ENCODE results near the gene SSC5D. TPM values are rescaled to one million over a fixed set of nuclear protein-coding genes. Genes with fewer than 3 reads are reported as not detected.

The SSC5D gene
- total RNA-seq, 2 donors from 2014 or later = 0.39 to 0.53 TPM

DNA sequence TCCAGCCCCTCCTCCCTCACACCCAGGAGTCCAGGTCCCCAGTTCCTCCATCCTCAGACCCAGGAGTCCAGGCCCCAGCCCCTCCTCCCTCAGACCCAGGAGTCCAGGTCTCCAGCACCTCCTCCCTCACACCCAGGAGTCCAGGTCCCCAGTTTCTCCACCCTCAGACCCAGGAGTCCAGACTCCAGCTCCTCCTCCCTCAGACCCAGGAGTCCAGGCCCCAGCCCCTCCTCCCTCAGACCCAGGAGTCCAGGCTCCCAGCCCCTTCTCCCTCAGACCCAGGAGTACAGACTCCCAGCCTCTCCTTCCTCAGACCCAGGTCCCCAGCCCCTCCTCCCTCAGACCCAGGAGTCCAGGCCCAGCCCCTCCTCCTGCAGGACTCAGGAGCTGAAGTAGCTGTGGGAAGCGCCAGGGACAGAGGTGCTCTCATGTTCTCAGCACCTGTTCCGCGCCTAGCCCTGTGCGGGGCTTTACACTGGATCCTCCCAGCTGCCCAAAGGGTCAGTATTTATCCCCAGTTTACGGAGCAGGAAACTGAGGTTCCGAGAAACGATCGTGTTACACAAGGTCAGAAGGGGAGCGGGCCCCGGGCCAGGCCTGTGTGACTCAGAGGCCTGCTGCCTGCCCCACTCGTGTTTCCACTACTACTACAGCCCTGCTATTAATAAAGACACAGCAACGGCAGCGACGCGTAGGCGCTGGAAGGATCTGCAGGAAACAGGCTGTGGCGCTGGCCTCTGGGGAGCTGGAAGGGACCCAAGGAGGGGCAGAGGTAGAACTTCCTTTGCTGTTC, 58.8 kb downstream of the SSC5D start:
- peak in 1 of 2 donors; percentile 20 for ATAC-seq
- DNase-seq (ENCODE audit: low spot score in 2 of 2) = no peak
- peaks cover 4% of the 10 kb centered on the region in 2 donors for H3K9me3 Mint-ChIP-seq
- peak overlapping the region; percentile 40 to 61 for H3K27ac Mint-ChIP-seq
- no peaks in the 10 kb centered on the region for H3K36me3 Mint-ChIP-seq

DNA sequence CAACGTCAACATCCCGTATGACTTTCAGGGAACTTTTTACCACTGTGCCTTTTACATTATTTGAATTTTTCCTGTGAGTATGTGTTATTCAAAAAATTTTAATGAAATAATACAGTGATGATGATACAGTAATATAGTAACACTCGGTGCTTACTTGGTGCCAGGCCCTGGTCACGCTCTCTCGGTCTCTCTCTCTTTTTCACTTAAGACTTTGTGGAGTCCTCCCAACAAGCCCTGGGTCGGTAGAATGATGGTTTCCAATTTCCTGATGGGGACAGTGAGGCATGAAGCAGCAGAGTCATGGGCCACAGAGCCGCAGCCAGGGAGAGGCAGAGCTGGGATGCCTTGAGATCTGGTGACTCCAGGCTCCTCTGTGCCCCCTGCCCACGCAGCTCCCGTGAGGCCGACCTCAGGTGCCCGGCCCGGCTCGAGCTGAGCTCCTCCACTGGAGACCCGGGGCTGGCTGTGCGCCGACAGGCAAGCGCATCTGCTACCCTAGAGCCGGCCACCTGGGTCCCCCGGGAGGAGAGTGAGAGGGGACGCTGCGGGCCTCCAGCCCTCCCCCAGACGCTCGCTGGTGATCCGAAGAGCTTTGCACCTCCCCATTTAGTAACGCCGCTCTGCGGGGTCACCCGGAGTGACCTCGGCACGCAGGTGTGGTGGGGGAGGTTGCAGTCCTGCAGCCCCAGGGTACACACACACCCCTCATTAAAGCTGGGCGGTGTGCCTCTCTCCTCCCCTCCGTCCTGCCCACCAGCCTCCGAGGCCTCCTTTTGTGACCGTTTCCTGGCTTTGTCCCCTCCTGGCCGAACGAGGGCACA, 61.5 kb downstream of the SSC5D start:
- no peaks in the 10 kb centered on the region for H3K36me3 Mint-ChIP-seq
- DNase-seq (ENCODE audit: low spot score in 2 of 2) (no peak), ATAC-seq (no peak)
- H3K9me3 Mint-ChIP-seq = no peaks in the 10 kb centered on the region
- no peak overlapping the region for H3K27ac Mint-ChIP-seq

DNA sequence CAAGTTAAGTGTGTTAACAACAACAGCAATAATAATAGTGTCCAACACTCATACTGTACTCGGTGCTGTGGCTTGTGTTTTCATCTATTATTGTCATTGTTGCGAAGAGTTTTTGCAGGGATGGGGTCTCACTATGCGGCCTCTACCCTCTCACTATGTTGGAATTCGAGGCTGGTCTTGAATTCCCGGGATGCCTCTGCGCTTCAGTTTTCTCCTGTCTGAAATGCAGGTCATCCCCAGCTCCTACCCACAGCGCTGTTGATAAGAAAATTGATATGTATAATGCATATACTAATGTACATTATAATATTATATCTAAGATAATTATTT, 62.0 kb downstream of the SSC5D start:
- Mint-ChIP-seq H3K36me3 (no peaks in the 10 kb centered on the region), H3K9me3 (no peaks in the 10 kb centered on the region), H3K27ac (no peak overlapping the region)
- DNase-seq (ENCODE audit: low spot score in 2 of 2) = no peak
- no peak for ATAC-seq

GRCh38 chr19:55552206-55552605, 64.0 kb downstream of the SSC5D start:
- H3K36me3 Mint-ChIP-seq = no peaks in the 10 kb centered on the region
- no peak for DNase-seq (ENCODE audit: low spot score in 2 of 2)
- H3K27ac Mint-ChIP-seq = no peak overlapping the region
- no peaks in the 10 kb centered on the region for H3K9me3 Mint-ChIP-seq
- ATAC-seq = no peak

- no peak for ATAC-seq
- H3K36me3 Mint-ChIP-seq = no peaks in the 10 kb centered on the region
- no peak overlapping the region for H3K27ac Mint-ChIP-seq
- no peaks in the 10 kb centered on the region for H3K9me3 Mint-ChIP-seq
- no peak for DNase-seq (ENCODE audit: low spot score in 2 of 2)
These were observed 64.4 kb downstream of the SSC5D start for GRCh38 chr19:55552620-55553019.

DNA sequence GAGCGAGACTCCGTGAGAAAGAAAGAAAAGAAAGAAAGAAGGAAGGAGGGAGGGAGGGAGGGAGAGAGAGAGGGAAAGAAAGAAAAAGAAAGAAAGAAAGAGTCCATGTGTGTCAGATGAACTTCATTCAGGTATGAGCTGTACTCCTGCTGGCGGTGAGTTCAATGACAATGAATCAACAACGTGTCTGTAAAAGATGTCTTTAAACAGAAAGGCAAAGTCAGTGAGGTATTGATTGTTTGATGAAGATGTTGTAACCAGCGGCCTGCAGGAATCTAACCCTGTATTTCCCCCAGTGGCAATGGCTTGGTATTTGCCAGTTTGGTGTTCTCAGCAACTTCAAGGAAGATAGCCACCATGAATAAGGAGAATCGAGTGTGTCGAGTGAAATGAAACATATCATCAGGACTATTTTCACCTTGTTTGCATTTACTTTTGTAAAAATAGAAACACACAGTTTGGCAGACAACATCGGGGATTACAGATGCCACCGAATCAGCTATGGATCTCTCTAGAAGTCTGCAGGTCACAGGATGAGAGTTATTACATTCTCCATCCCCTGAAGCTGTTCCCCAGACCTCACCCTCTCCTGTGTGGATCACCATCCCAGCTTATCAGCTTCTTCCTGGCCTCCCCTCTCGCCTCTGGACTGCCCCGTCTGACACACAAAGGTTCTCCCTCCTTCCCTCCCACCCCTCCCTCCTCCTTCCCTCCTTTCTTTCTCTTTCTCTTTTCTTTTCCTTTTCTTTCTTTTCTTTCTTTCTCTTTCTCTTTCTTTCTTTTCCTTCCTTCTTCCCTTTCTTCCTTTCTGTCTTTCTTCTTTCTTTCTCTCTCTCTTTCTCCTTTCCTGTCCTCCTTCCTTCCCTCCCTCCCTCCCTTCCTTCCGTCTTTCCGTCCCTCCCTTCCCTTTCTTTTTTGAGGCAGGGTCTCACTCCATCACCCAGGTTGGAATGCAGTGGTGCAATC, 65.3 kb downstream of the SSC5D start:
- DNase-seq (ENCODE audit: low spot score in 2 of 2) = no peak
- ATAC-seq = no peak
- Mint-ChIP-seq H3K9me3 (no peaks in the 10 kb centered on the region), H3K27ac (no peak overlapping the region), H3K36me3 (no peaks in the 10 kb centered on the region)

- Mint-ChIP-seq H3K9me3 (no peaks in the 10 kb centered on the region), H3K27ac (no peak overlapping the region), H3K36me3 (no peaks in the 10 kb centered on the region)
- ATAC-seq = no peak
- no peak for DNase-seq (ENCODE audit: low spot score in 2 of 2)
These were observed 66.1 kb downstream of the SSC5D start for GRCh38 chr19:55554302-55554701.

DNA sequence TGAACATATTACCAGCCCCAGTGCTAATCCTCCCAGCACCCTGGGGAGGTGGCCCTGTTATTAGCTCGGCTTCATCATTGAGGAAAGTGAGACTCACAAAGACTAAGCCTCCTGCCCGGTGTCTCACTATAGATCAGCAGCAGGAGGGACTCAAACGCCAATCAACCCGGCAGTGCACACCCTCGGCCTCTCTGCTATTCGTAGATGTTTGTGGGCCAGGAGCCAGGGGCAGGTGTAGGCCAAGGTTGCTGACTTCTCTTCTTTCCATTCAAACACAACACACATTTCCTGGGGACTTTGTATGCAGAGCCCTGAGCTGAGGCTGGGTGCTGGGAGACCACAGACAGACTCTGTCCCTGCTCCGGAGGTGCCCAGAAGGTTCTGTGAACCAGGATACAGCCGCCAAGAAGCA, 66.5 kb downstream of the SSC5D start:
- Mint-ChIP-seq H3K9me3 (no peaks in the 10 kb centered on the region), H3K36me3 (no peaks in the 10 kb centered on the region), H3K27ac (no peak overlapping the region)
- DNase-seq (ENCODE audit: low spot score in 2 of 2) (no peak), ATAC-seq (no peak)

DNA sequence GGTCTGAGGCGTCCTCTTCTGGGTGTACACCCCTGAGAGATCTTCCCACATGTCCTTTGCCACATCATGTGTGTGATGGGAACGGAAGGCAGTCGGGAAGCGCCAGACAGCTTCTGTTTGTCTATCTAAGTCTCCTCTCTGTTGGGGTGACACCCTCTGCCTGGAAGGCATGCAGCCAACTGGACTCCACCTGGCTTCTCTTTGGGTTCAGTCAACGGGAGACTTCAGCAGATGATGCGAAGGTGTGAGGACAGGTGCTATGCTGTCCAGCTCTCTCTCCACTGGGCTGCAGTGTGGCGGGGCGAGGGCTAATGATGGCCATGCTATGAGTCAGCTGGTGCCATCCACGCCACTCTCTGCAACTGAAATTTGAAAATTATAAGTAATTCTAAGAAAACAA, 71.4 kb downstream of the SSC5D start:
- Mint-ChIP-seq H3K27ac (no peak overlapping the region), H3K36me3 (no peaks in the 10 kb centered on the region), H3K9me3 (no peaks in the 10 kb centered on the region)
- ATAC-seq = no peak
- no peak for DNase-seq (ENCODE audit: low spot score in 2 of 2)

- no peak for ATAC-seq
- H3K9me3 Mint-ChIP-seq = no peaks in the 10 kb centered on the region
- no peaks in the 10 kb centered on the region for H3K36me3 Mint-ChIP-seq
- no peak overlapping the region for H3K27ac Mint-ChIP-seq
- DNase-seq (ENCODE audit: low spot score in 2 of 2) = no peak
These were observed 75.0 kb downstream of the SSC5D start for GRCh38 chr19:55563261-55563690.

GRCh38 chr19:55566823-55567222, 78.6 kb downstream of the SSC5D start:
- Mint-ChIP-seq H3K27ac (no peak overlapping the region), H3K9me3 (no peaks in the 10 kb centered on the region), H3K36me3 (no peaks in the 10 kb centered on the region)
- no peak for ATAC-seq
- DNase-seq (ENCODE audit: low spot score in 2 of 2) = no peak

- DNase-seq (ENCODE audit: low spot score in 2 of 2) (no peak), ATAC-seq (no peak)
- Mint-ChIP-seq H3K27ac (no peak overlapping the region), H3K36me3 (no peaks in the 10 kb centered on the region), H3K9me3 (no peaks in the 10 kb centered on the region)
These were observed 79.6 kb downstream of the SSC5D start for GRCh38 chr19:55567708-55568328.

Other genes starting within 250 kb of the SSC5D start
- gene PPP6R1, start 229.4 kb upstream of the SSC5D start, total RNA-seq = 100 to 1,000 TPM; 160 to 225 TPM
- gene HSPBP1, start 208.3 kb upstream of the SSC5D start, total RNA-seq = 10 to 100 TPM; 24.9 to 40.8 TPM
- gene BRSK1, start 204.4 kb upstream of the SSC5D start, total RNA-seq = 1 to 10 TPM; 6.7 to 8.4 TPM
- gene TMEM150B, start 163.1 kb upstream of the SSC5D start, total RNA-seq = not detected
- 10 to 100 TPM; 30.7 to 56.2 TPM for gene KMT5C, start 148.6 kb upstream of the SSC5D start, total RNA-seq
- gene COX6B2, start 133.7 kb upstream of the SSC5D start, total RNA-seq = under 1 TPM; 0.39 to 0.95 TPM
- gene GARIN5B, start 125.2 kb upstream of the SSC5D start, total RNA-seq = not detected
- gene IL11, start 118.0 kb upstream of the SSC5D start, total RNA-seq = under 1 TPM in 1 of 2 donors, not detected in 1; 0.32 TPM
- gene TMEM190, start 111.6 kb upstream of the SSC5D start, total RNA-seq = not detected
- 1 to 10 TPM; 4.5 to 7.8 TPM for gene TMEM238, start 104.1 kb upstream of the SSC5D start, total RNA-seq
- gene RPL28, start 102.5 kb upstream of the SSC5D start, total RNA-seq = 1,000 to 10,000 TPM; 2,540 to 2,693 TPM
- gene UBE2S, start 80.6 kb upstream of the SSC5D start, total RNA-seq = 100 to 1,000 TPM; 192 to 343 TPM
- not detected for gene SHISA7, start 45.1 kb upstream of the SSC5D start, total RNA-seq
- gene ISOC2, start 26.8 kb upstream of the SSC5D start, total RNA-seq = 10 to 100 TPM; 22.1 to 41.5 TPM
- gene C19orf85, start 23.7 kb upstream of the SSC5D start, total RNA-seq = not detected
- gene ZNF628, start 11.8 kb upstream of the SSC5D start, total RNA-seq = 10 to 100 TPM in 1 of 2 donors, 1 to 10 TPM in 1; 7.4 to 14.2 TPM
- gene NAT14, start 3.2 kb upstream of the SSC5D start, total RNA-seq = 10 to 100 TPM in 1 of 2 donors, 1 to 10 TPM in 1; 5.1 to 18.2 TPM
- gene SBK2, start 48.7 kb downstream of the SSC5D start, total RNA-seq = not detected
- gene SBK3, start 57.1 kb downstream of the SSC5D start, total RNA-seq = not detected
- 10 to 100 TPM in 1 of 2 donors, 1 to 10 TPM in 1; 8.7 to 10.1 TPM for gene ZNF579, start 92.4 kb downstream of the SSC5D start, total RNA-seq
- 10 to 100 TPM; 10.2 to 12.3 TPM for gene FIZ1, start 111.1 kb downstream of the SSC5D start, total RNA-seq
- gene ZNF524, start 111.9 kb downstream of the SSC5D start, total RNA-seq = 10 to 100 TPM; 21.4 to 29.7 TPM
- gene ZNF865, start 117.2 kb downstream of the SSC5D start, total RNA-seq = 10 to 100 TPM; 13.7 to 15.5 TPM
- gene ZNF784, start 136.1 kb downstream of the SSC5D start, total RNA-seq = 1 to 10 TPM; 3.6 to 3.9 TPM
- 10 to 100 TPM; 18.2 to 33.9 TPM for gene ZNF580, start 152.6 kb downstream of the SSC5D start, total RNA-seq
- 10 to 100 TPM; 39.9 to 40.0 TPM for gene ZNF581, start 155.2 kb downstream of the SSC5D start, total RNA-seq
- 10 to 100 TPM in 1 of 2 donors, 1 to 10 TPM in 1; 2.9 to 13.6 TPM for gene CCDC106, start 159.8 kb downstream of the SSC5D start, total RNA-seq
- gene U2AF2, start 166.6 kb downstream of the SSC5D start, total RNA-seq = 100 to 1,000 TPM; 270 to 312 TPM
- gene EPN1, start 186.8 kb downstream of the SSC5D start, total RNA-seq = 10 to 100 TPM; 23.1 to 46.4 TPM
- under 1 TPM in 1 of 2 donors, not detected in 1; 0.09 TPM for gene NLRP9, start 250.0 kb downstream of the SSC5D start, total RNA-seq